H9 (cell line): ENCODE data around the gene C1S. TPM values are rescaled to one million over a fixed set of nuclear protein-coding genes. Genes with fewer than 3 reads are reported as not detected.

ENCODE experiments used
- DNase-seq: peaks from one replicate; pipeline ENCODE4 v3.0.0-alpha.2; 2017
- H2AFZ ChIP-seq: one replicate; pipeline ENCODE4 v1.6.1; 2013; ENCODE audit warnings: mild to moderate bottlenecking, low read length, control low read depth, moderate library complexity
- H2AK5ac ChIP-seq: 2 replicates; pipeline ENCODE4 v1.6.1; 2013; ENCODE audit warnings: low read length, control low read depth, mixed read lengths; ENCODE audit not compliant: insufficient read length
- H2BK120ac ChIP-seq: one replicate; pipeline ENCODE4 v1.6.1; 2013; ENCODE audit warnings: low read depth, mild to moderate bottlenecking, low read length, control low read depth, inconsistent platforms; ENCODE audit not compliant: poor library complexity, severe bottlenecking
- H2BK12ac ChIP-seq: 2 replicates; pipeline ENCODE4 v1.6.1; 2013; ENCODE audit warnings: low read length, control low read depth, mixed read lengths, low read depth; ENCODE audit not compliant: insufficient read length
- H2BK15ac ChIP-seq: 2 replicates; pipeline ENCODE4 v1.6.1; 2013; ENCODE audit warnings: low read depth, low read length, control low read depth
- H2BK20ac ChIP-seq: one replicate; pipeline ENCODE4 v1.6.1; 2013; ENCODE audit warnings: low read depth, mild to moderate bottlenecking, low read length, control low read depth, inconsistent platforms; ENCODE audit not compliant: poor library complexity, severe bottlenecking
- H2BK5ac ChIP-seq: 2 replicates; pipeline ENCODE4 v1.6.1; 2013; ENCODE audit warnings: low read length, control low read depth, mixed read lengths; ENCODE audit not compliant: insufficient read length
- H3K14ac ChIP-seq: 2 replicates; pipeline ENCODE4 v1.6.1; 2013; ENCODE audit warnings: low read length, control low read depth; ENCODE audit not compliant: insufficient read depth
- H3K18ac ChIP-seq: 2 replicates; pipeline ENCODE4 v1.6.1; 2013; ENCODE audit warnings: low read depth, mild to moderate bottlenecking, mixed read lengths, low read length, control low read depth; ENCODE audit not compliant: insufficient read length
- H3K23ac ChIP-seq: 2 replicates; pipeline ENCODE4 v1.6.1; 2013; ENCODE audit warnings: low read length, control low read depth, mixed read lengths, low read depth; ENCODE audit not compliant: insufficient read length
- H3K23me2 ChIP-seq: 2 replicates; pipeline ENCODE4 v1.6.1; 2013; ENCODE audit warnings: low read depth, mild to moderate bottlenecking, mixed read lengths, low read length, control low read depth; ENCODE audit not compliant: insufficient read length, poor library complexity, severe bottlenecking
- H3K27ac ChIP-seq: 2 replicates; pipeline ENCODE4 v1.5.1; 2013; ENCODE audit warnings: low read length, control low read depth, mixed read lengths, low read depth; ENCODE audit not compliant: insufficient read length
- H3K27me3 ChIP-seq: 2 replicates; pipeline ENCODE4 v1.6.1; 2013; ENCODE audit warnings: low read length, control low read depth, inconsistent platforms; ENCODE audit not compliant: insufficient read depth
- H3K4ac ChIP-seq: 2 replicates; pipeline ENCODE4 v1.6.1; 2013; ENCODE audit warnings: low read depth, mild to moderate bottlenecking, control low read depth, inconsistent platforms, low read length, moderate library complexity
- H3K4me1 ChIP-seq: 2 replicates; pipeline ENCODE4 v1.6.1; 2013; ENCODE audit warnings: low read length, control low read depth, inconsistent platforms; ENCODE audit not compliant: insufficient read depth
- H3K4me2 ChIP-seq: 2 replicates; pipeline ENCODE4 v1.6.1; 2013; ENCODE audit warnings: low read length, control low read depth, mixed read lengths; ENCODE audit not compliant: insufficient read length, insufficient read depth
- H3K56ac ChIP-seq: 2 replicates; pipeline ENCODE4 v1.6.1; 2013; ENCODE audit warnings: low read depth, mild to moderate bottlenecking, mixed read lengths, low read length, control low read depth; ENCODE audit not compliant: insufficient read length
- H3K79me1 ChIP-seq: 2 replicates; pipeline ENCODE4 v1.6.1; 2013; ENCODE audit warnings: low read depth, mild to moderate bottlenecking, moderate library complexity, low read length, control low read depth, inconsistent platforms; ENCODE audit not compliant: insufficient read depth, poor library complexity, severe bottlenecking
- H3K79me2 ChIP-seq: 2 replicates; pipeline ENCODE4 v1.6.1; 2013; ENCODE audit warnings: low read length, control low read depth, inconsistent platforms; ENCODE audit not compliant: insufficient read depth
- H3K9ac ChIP-seq: 2 replicates; pipeline ENCODE4 v1.6.1; 2013; ENCODE audit warnings: low read length, control low read depth, mixed read lengths; ENCODE audit not compliant: insufficient read length; ENCODE audit errors: extremely low read depth
- H3K9me3 ChIP-seq: one replicate; pipeline ENCODE4 v1.6.1; 2013; ENCODE audit warnings: low read depth, low read length, inconsistent platforms; ENCODE audit not compliant: control insufficient read depth
- H3T11ph ChIP-seq: one replicate; pipeline ENCODE4 v1.6.1; 2013; ENCODE audit warnings: mild to moderate bottlenecking, low read length, control low read depth, inconsistent platforms
- H4K20me1 ChIP-seq: one replicate; pipeline ENCODE4 v1.6.1; 2013; ENCODE audit not compliant: control insufficient read depth, insufficient read length, insufficient read depth
- H4K5ac ChIP-seq: 2 replicates; pipeline ENCODE4 v1.6.1; 2013; ENCODE audit warnings: low read depth, mild to moderate bottlenecking, mixed read lengths, low read length, control low read depth; ENCODE audit not compliant: insufficient read length
- H4K8ac ChIP-seq: replicated peaks from 2 replicates; pipeline ENCODE4 v1.6.1; 2013; ENCODE audit warnings: low read length, control low read depth, mixed read lengths, low read depth; ENCODE audit not compliant: insufficient read length
- H4K91ac ChIP-seq: 2 replicates; pipeline ENCODE4 v1.6.1; 2013; ENCODE audit warnings: low read depth, mild to moderate bottlenecking, moderate library complexity, mixed read lengths, low read length, control low read depth; ENCODE audit not compliant: insufficient read length
- H3K27ac Mint-ChIP-seq, 3 experiments: 2 replicates in 2 of 3; 3 replicates in 1 of 3; pipeline ENCODE4 v1.8.0; 2020 to 2021; ENCODE audit warnings: mixed read lengths in 3 of 3, mild to moderate bottlenecking in 1 of 3, moderate library complexity in 1 of 3
- H3K27me3 Mint-ChIP-seq: 2 replicates; pipeline ENCODE4 v1.8.0; 2021; ENCODE audit warnings: low read depth, mild to moderate bottlenecking, moderate library complexity, mixed read lengths
- H3K36me3 Mint-ChIP-seq, 3 experiments: 2 replicates in 2 of 3; 3 replicates in 1 of 3; pipeline ENCODE4 v1.8.0; 2020 to 2021; ENCODE audit warnings: low read depth in 3 of 3, mixed read lengths in 3 of 3; ENCODE audit not compliant: insufficient read depth in 1 of 3
- H3K4me1 Mint-ChIP-seq, 2 experiments: 2 replicates each; pipeline ENCODE4 v1.8.0; 2020; ENCODE audit warnings: mixed read lengths in 2 of 2
- H3K4me3 Mint-ChIP-seq, 2 experiments: 2 replicates in 1 of 2; 3 replicates in 1 of 2; pipeline ENCODE4 v1.8.0; 2020 to 2021; ENCODE audit warnings: mild to moderate bottlenecking in 2 of 2, mixed read lengths in 2 of 2, moderate library complexity in 1 of 2
- H3K9me3 Mint-ChIP-seq, 2 experiments: 2 replicates in 1 of 2; 3 replicates in 1 of 2; pipeline ENCODE4 v1.8.0; 2020; ENCODE audit warnings: mild to moderate bottlenecking in 2 of 2, mixed read lengths in 2 of 2, moderate library complexity in 1 of 2
- WGBS: extraction: QIAGEN DNeasy Blood & Tissue Kit; methylation state at CpG from one replicate; pipeline ENCODE4 v1.1.7; 2013; ENCODE audit warnings: missing lambda C conversion rate, low lambda C conversion rate, mixed read lengths; ENCODE audit not compliant: insufficient read length; ENCODE audit errors: extremely low coverage; 5-methylcytosine and 5-hydroxymethylcytosine counted together
- total RNA-seq: library from RNA; stranded (reverse); gene quantifications from 2 replicates; pipeline ENCODE4 v1.2.1, GENCODE V29; 2021
- TF ChIP-seq, protein P1 (sequence below): fragments of 200-600 bp; sonication (generic); conservative IDR thresholded peaks from 3 replicates; pipeline ENCODE4 v1.8.0; 2021; ENCODE audit warnings: antibody characterized with exemption, mild to moderate bottlenecking

The C1S gene
- total RNA-seq, 1 experiment from 2014 or later: 4.2 TPM

GRCh38 chr12:7120166-7120565 lies 59.6 kb downstream of the C1S start:
- H3K27ac Mint-ChIP-seq: peak overlapping the region in 1 of 3 experiments; percentile 57; a peak in 1 of 7 replicates
- H2BK15ac ChIP-seq: no peak overlapping the region
- H2BK5ac ChIP-seq: no peak overlapping the region
- no peaks in the 10 kb centered on the region for H3K9me3 Mint-ChIP-seq
- H3K79me1 ChIP-seq: no peaks in the 10 kb centered on the region
- no peak overlapping the region for H3K18ac ChIP-seq
- H2AFZ ChIP-seq: no peak overlapping the region
- no peak for DNase-seq
- H2BK120ac ChIP-seq: no peak overlapping the region
- H2BK12ac ChIP-seq: no peak overlapping the region
- no peak overlapping the region for H3K4ac ChIP-seq
- peaks cover 3 to 11% of the 10 kb centered on the region in 2 experiments; a peak in 3 of 4 replicates for H3K4me1 Mint-ChIP-seq
- no peak overlapping the region for H3K9ac ChIP-seq
- H4K5ac ChIP-seq: no peak overlapping the region
- no peaks in the 10 kb centered on the region for H3K4me1 ChIP-seq
- H3K27me3 Mint-ChIP-seq: peaks cover 8% of the 10 kb centered on the region
- no peak overlapping the region for H4K91ac ChIP-seq
- H3K23ac ChIP-seq: no peak overlapping the region
- H3K79me2 ChIP-seq: no peaks in the 10 kb centered on the region
- no peak overlapping the region for H3K4me2 ChIP-seq
- H3K14ac ChIP-seq: no peak overlapping the region
- no peak overlapping the region for H3T11ph ChIP-seq
- no CpG with 5 or more reads among the region's 5 CpGs for WGBS
- no peak overlapping the region for H3K56ac ChIP-seq
- TF ChIP-seq, protein P1, sequence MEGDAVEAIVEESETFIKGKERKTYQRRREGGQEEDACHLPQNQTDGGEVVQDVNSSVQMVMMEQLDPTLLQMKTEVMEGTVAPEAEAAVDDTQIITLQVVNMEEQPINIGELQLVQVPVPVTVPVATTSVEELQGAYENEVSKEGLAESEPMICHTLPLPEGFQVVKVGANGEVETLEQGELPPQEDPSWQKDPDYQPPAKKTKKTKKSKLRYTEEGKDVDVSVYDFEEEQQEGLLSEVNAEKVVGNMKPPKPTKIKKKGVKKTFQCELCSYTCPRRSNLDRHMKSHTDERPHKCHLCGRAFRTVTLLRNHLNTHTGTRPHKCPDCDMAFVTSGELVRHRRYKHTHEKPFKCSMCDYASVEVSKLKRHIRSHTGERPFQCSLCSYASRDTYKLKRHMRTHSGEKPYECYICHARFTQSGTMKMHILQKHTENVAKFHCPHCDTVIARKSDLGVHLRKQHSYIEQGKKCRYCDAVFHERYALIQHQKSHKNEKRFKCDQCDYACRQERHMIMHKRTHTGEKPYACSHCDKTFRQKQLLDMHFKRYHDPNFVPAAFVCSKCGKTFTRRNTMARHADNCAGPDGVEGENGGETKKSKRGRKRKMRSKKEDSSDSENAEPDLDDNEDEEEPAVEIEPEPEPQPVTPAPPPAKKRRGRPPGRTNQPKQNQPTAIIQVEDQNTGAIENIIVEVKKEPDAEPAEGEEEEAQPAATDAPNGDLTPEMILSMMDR: no peak
- H2BK20ac ChIP-seq: no peak overlapping the region
- no peaks in the 10 kb centered on the region for H3K9me3 ChIP-seq
- no peak overlapping the region for H3K4me3 Mint-ChIP-seq
- H4K20me1 ChIP-seq: no peaks in the 10 kb centered on the region
- no peaks in the 10 kb centered on the region for H3K27me3 ChIP-seq
- H2AK5ac ChIP-seq: no peak overlapping the region
- H4K8ac ChIP-seq: no peak overlapping the region
- H3K27ac ChIP-seq: no peak overlapping the region
- H3K36me3 Mint-ChIP-seq: no peaks in the 10 kb centered on the region; a peak in 1 of 7 replicates
- H3K23me2 ChIP-seq: no peaks in the 10 kb centered on the region

Other genes starting within 250 kb of the C1S start
- 4.6 and 6.1 TPM in 2 replicates for gene GPR162, start 238.9 kb upstream of the C1S start, total RNA-seq
- 55.0 and 60.2 TPM in 2 replicates for gene P3H3, start 232.3 kb upstream of the C1S start, total RNA-seq
- gene GNB3, start 219.8 kb upstream of the C1S start, total RNA-seq: 17.3 and 20.0 TPM in 2 replicates
- gene CDCA3, start 209.4 kb upstream of the C1S start, total RNA-seq: 45.1 and 48.6 TPM in 2 replicates
- gene USP5, start 208.6 kb upstream of the C1S start, total RNA-seq: 143 and 144 TPM in 2 replicates
- gene TPI1, start 193.2 kb upstream of the C1S start, total RNA-seq: 1,177 and 1,211 TPM in 2 replicates
- gene SPSB2, start 187.4 kb upstream of the C1S start, total RNA-seq: 13.7 and 16.3 TPM in 2 replicates
- 2.1 and 2.6 TPM in 2 replicates for gene LRRC23, start 155.9 kb upstream of the C1S start, total RNA-seq
- 165 and 166 TPM in 2 replicates for gene ENO2, start 146.1 kb upstream of the C1S start, total RNA-seq
- 97.9 and 103 TPM in 2 replicates for gene ATN1, start 132.8 kb upstream of the C1S start, total RNA-seq
- gene RNU7-1, start 116.9 kb upstream of the C1S start, total RNA-seq: not detected in 2 replicates
- 195 TPM in 2 replicates for gene C12orf57, start 116.7 kb upstream of the C1S start, total RNA-seq
- gene PTPN6, start 109.4 kb upstream of the C1S start, total RNA-seq: 18.2 and 19.8 TPM in 2 replicates
- 370 and 383 TPM in 2 replicates for gene PHB2, start 90.1 kb upstream of the C1S start, total RNA-seq
- gene EMG1, start 89.8 kb upstream of the C1S start, total RNA-seq: 62.7 and 67.4 TPM in 2 replicates
- gene LPCAT3, start 42.2 kb upstream of the C1S start, total RNA-seq: 45.0 and 47.7 TPM in 2 replicates
- gene C1R, start 31.7 kb downstream of the C1S start, total RNA-seq: 11.4 and 11.5 TPM in 2 replicates
- 14.4 and 15.1 TPM in 2 replicates for gene C1RL, start 48.5 kb downstream of the C1S start, total RNA-seq
- gene RBP5, start 68.2 kb downstream of the C1S start, total RNA-seq: 2.1 and 2.7 TPM in 2 replicates
- 25.0 and 26.2 TPM in 2 replicates for gene CLSTN3, start 69.7 kb downstream of the C1S start, total RNA-seq
- 38.1 and 40.5 TPM in 2 replicates for gene PEX5, start 129.0 kb downstream of the C1S start, total RNA-seq
- gene ACSM4, start 243.4 kb downstream of the C1S start, total RNA-seq: not detected in 2 replicates